Ovary (tissue), 3 donors: ENCODE data around the gene TTC9.

ENCODE experiments used
- POLR2A ChIP-seq: fragments of 450-650 bp; IDR thresholded peaks from one replicate; pipeline ENCODE4 v1.6.1; 2017; ENCODE audit warnings: antibody characterized with exemption, mild to moderate bottlenecking, moderate library complexity
- TF ChIP-seq, protein P1 (sequence below), 3 donors: fragments of 450-650 bp in 2 of 3; fragments of 200-600 bp in 1 of 3; IDR thresholded peaks; one replicate each; pipeline versions ENCODE4 v1.5.1 to v1.8.0; 2016 to 2022; ENCODE audit warnings: antibody characterized with exemption in 3 of 3, mild to moderate bottlenecking in 1 of 3
- donor health status: DM: no; HTN: no; CAD: no.

DNA sequence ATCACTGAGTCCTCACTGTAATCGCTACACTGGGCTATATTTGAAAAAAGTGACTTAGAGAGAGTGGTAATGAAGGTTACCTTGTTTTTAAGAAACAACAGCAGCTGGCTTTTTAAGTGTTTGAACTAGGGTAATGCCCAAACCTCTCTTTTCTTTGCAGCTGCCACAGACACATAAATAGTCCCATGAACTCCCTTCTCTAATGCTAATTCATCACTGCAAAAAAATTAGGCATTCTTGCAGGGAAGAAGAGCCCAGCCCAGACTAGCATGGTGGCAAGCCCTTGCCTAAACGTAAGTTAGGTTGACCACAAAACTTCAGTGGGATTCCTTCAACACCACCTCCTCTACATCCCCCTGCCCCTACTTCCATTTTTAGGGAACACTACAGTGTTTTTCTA lies 23.4 kb upstream of the TTC9 start:
- TF ChIP-seq, protein P1, sequence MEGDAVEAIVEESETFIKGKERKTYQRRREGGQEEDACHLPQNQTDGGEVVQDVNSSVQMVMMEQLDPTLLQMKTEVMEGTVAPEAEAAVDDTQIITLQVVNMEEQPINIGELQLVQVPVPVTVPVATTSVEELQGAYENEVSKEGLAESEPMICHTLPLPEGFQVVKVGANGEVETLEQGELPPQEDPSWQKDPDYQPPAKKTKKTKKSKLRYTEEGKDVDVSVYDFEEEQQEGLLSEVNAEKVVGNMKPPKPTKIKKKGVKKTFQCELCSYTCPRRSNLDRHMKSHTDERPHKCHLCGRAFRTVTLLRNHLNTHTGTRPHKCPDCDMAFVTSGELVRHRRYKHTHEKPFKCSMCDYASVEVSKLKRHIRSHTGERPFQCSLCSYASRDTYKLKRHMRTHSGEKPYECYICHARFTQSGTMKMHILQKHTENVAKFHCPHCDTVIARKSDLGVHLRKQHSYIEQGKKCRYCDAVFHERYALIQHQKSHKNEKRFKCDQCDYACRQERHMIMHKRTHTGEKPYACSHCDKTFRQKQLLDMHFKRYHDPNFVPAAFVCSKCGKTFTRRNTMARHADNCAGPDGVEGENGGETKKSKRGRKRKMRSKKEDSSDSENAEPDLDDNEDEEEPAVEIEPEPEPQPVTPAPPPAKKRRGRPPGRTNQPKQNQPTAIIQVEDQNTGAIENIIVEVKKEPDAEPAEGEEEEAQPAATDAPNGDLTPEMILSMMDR (IDR thresholded peaks at IDR 0.05): no peak
- no peak for TF ChIP-seq POLR2A
